ENCODE results near the gene DNAH6. TPM values are rescaled to one million over a fixed set of nuclear protein-coding genes. Genes with fewer than 3 reads are reported as not detected.
"Not testable (repeated sequence)": the region's sequence is repeated elsewhere in the genome, so short reads cannot be mapped to it uniquely, and the experiment has no call there.

DNAH6 gene
- total and polyA plus RNA-seq, 2 experiments from 2014 or later: 0.11 TPM; not detected in 1

GRCh38 chr2:84548303-84548702 is 32.0 kb downstream of the DNAH6 start:
- H3K36me3 ChIP-seq (ENCODE audit: low read depth): no peaks in the 10 kb centered on the region
- TF ChIP-seq EZH2phosphoT487 (IDR thresholded peaks at IDR 0.05; ENCODE audit: insufficient read depth, low read depth) (no peak), EZH2 (IDR thresholded peaks at IDR 0.05; ENCODE audit: insufficient read depth, poor library complexity, severe bottlenecking) (no peak)
- H3F3A ChIP-seq (ENCODE audit: insufficient read depth): no peaks in the 10 kb centered on the region
- H3K27me3 ChIP-seq (replicated peaks; ENCODE audit: insufficient read depth): no peaks in the 10 kb centered on the region
- no peaks in the 10 kb centered on the region for H3K9me3 ChIP-seq (ENCODE audit: low read depth)
- H2AFZ ChIP-seq: no peak overlapping the region
- no peak overlapping the region for H3K4me3 ChIP-seq
- H4K20me1 ChIP-seq (ENCODE audit: insufficient read depth): no peaks in the 10 kb centered on the region
- no peak overlapping the region for H3K9ac ChIP-seq
- H3K9me2 ChIP-seq (ENCODE audit: insufficient read depth): no peaks in the 10 kb centered on the region
- no peak overlapping the region for H3K27ac ChIP-seq
- no peak for DNase-seq
- H3K4me2 ChIP-seq (ENCODE audit: unreplicated experiment): no peak overlapping the region
- in situ Hi-C loops (cut with MboI): no loop called here
- H3K79me2 ChIP-seq (ENCODE audit: insufficient read depth): no peaks in the 10 kb centered on the region
- H3K4me1 ChIP-seq (ENCODE audit: insufficient read depth): no peaks in the 10 kb centered on the region
- WGBS, 2 experiments (ENCODE audit: low coverage in 1 of 2, low lambda C conversion rate in 2 of 2, missing lambda C conversion rate in 2 of 2): 25% methylated on average over 1 of the region's 1 CpG

GRCh38 chr2:84550916-84551315 is 34.6 kb downstream of the DNAH6 start:
- H3K9me2 ChIP-seq (ENCODE audit: insufficient read depth): no peaks in the 10 kb centered on the region
- no peaks in the 10 kb centered on the region for H3K4me1 ChIP-seq (ENCODE audit: insufficient read depth)
- in situ Hi-C loops (cut with MboI): no loop called here
- 31 to 33% methylated on average over 1 of the region's 1 CpG for WGBS, 2 experiments (ENCODE audit: low coverage in 1 of 2, low lambda C conversion rate in 2 of 2, missing lambda C conversion rate in 2 of 2)
- H3K36me3 ChIP-seq (ENCODE audit: low read depth): no peaks in the 10 kb centered on the region
- no peaks in the 10 kb centered on the region for H3F3A ChIP-seq (ENCODE audit: insufficient read depth)
- no peak for DNase-seq
- no peaks in the 10 kb centered on the region for H4K20me1 ChIP-seq (ENCODE audit: insufficient read depth)
- H3K79me2 ChIP-seq (ENCODE audit: insufficient read depth): no peaks in the 10 kb centered on the region
- no peak overlapping the region for H3K4me2 ChIP-seq (ENCODE audit: unreplicated experiment)
- no peak overlapping the region for H3K9ac ChIP-seq
- no peak overlapping the region for H3K4me3 ChIP-seq
- no peaks in the 10 kb centered on the region for H3K27me3 ChIP-seq (replicated peaks; ENCODE audit: insufficient read depth)
- no peaks in the 10 kb centered on the region for H3K9me3 ChIP-seq (ENCODE audit: low read depth)
- no peak overlapping the region for H3K27ac ChIP-seq
- no peak overlapping the region for H2AFZ ChIP-seq
- TF ChIP-seq EZH2phosphoT487 (IDR thresholded peaks at IDR 0.05; ENCODE audit: insufficient read depth, low read depth) (no peak), EZH2 (IDR thresholded peaks at IDR 0.05; ENCODE audit: insufficient read depth, poor library complexity, severe bottlenecking) (no peak)

DNA sequence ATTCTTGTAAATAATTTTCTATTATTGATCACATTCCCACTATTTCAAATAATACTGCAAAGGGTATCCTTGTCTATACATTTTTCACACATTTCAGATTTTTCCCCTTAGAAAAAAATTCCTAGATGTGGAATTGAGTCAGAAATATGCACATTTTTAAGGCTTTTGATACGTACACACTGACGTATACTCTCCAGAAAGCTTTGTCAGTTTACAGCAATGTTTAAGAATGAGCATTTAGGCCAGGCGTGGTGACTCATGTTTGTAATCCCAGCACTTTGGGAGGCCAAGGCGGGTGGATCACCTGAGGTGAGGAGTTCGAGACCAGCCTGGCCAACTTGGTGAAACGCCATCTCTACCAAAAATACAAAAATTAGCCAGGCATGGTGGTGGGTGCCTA is 35.2 kb downstream of the DNAH6 start:
- H3K27ac ChIP-seq; H3K36me3 ChIP-seq (ENCODE audit: low read depth); H3K79me2 ChIP-seq (ENCODE audit: insufficient read depth); H3K9ac ChIP-seq; H3K4me2 ChIP-seq (ENCODE audit: unreplicated experiment); H2AFZ ChIP-seq; H3F3A ChIP-seq (ENCODE audit: insufficient read depth); DNase-seq; H4K20me1 ChIP-seq (ENCODE audit: insufficient read depth); H3K4me3 ChIP-seq; H3K4me1 ChIP-seq (ENCODE audit: insufficient read depth); H3K9me2 ChIP-seq (ENCODE audit: insufficient read depth); H3K9me3 ChIP-seq (ENCODE audit: low read depth); H3K27me3 ChIP-seq (replicated peaks; ENCODE audit: insufficient read depth); in situ Hi-C loops (cut with MboI): not testable (repeated sequence)
- WGBS, 2 experiments (ENCODE audit: low coverage in 1 of 2, low lambda C conversion rate in 2 of 2, missing lambda C conversion rate in 2 of 2): 69 to 73% methylated on average over 6 of the region's 6 CpGs

- H3K9ac ChIP-seq: no peak overlapping the region
- no peak overlapping the region for H3K4me2 ChIP-seq (ENCODE audit: unreplicated experiment)
- no peak overlapping the region for H3K27ac ChIP-seq
- no peak overlapping the region for H2AFZ ChIP-seq
- no peaks in the 10 kb centered on the region for H3F3A ChIP-seq (ENCODE audit: insufficient read depth)
- no peaks in the 10 kb centered on the region for H3K27me3 ChIP-seq (replicated peaks; ENCODE audit: insufficient read depth)
- DNase-seq: no peak
- H3K4me3 ChIP-seq: no peak overlapping the region
- WGBS, 2 experiments (ENCODE audit: low coverage in 1 of 2, low lambda C conversion rate in 2 of 2, missing lambda C conversion rate in 2 of 2): 39 to 48% methylated on average over 3 of the region's 3 CpGs
- peaks cover 4% of the 10 kb centered on the region for H3K9me3 ChIP-seq (ENCODE audit: low read depth)
- no peak for TF ChIP-seq EZH2 (IDR thresholded peaks at IDR 0.05; ENCODE audit: insufficient read depth, poor library complexity, severe bottlenecking)
- no peak for TF ChIP-seq EZH2phosphoT487 (IDR thresholded peaks at IDR 0.05; ENCODE audit: insufficient read depth, low read depth)
- in situ Hi-C loops (cut with MboI): no loop called here
- H3K9me2 ChIP-seq (ENCODE audit: insufficient read depth): no peaks in the 10 kb centered on the region
- no peaks in the 10 kb centered on the region for H3K36me3 ChIP-seq (ENCODE audit: low read depth)
- H4K20me1 ChIP-seq (ENCODE audit: insufficient read depth): no peaks in the 10 kb centered on the region
- no peaks in the 10 kb centered on the region for H3K79me2 ChIP-seq (ENCODE audit: insufficient read depth)
- H3K4me1 ChIP-seq (ENCODE audit: insufficient read depth): no peaks in the 10 kb centered on the region
Observed at GRCh38 chr2:84556190-84556589, 39.9 kb downstream of the DNAH6 start.

DNA sequence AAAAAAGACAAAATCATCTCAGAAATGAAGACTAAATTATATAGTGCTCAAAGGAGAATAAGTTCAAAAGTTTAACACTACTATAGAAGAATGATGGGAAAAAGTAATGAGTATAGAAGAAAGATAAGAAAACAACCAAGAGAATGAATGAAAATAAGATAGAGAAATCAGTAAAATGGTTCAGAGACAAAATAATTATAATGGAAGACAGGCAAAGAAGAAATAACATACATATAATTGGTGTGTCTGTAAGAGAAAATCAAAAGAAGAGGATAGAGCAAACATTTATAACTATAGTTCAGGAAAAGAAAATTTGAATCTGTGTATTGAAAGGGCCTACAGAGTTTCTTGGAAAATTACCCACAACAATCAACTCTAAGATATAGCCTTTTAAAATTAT is 43.5 kb downstream of the DNAH6 start:
- no peak for TF ChIP-seq EZH2 (IDR thresholded peaks at IDR 0.05; ENCODE audit: insufficient read depth, poor library complexity, severe bottlenecking)
- TF ChIP-seq EZH2phosphoT487 (IDR thresholded peaks at IDR 0.05; ENCODE audit: insufficient read depth, low read depth): no peak
- Histone ChIP-seq H3K27ac (no peak overlapping the region), H3K79me2 (ENCODE audit: insufficient read depth) (no peaks in the 10 kb centered on the region), H4K20me1 (ENCODE audit: insufficient read depth) (no peaks in the 10 kb centered on the region), H3K9me2 (ENCODE audit: insufficient read depth) (no peaks in the 10 kb centered on the region), H3K36me3 (ENCODE audit: low read depth) (no peaks in the 10 kb centered on the region), H3F3A (ENCODE audit: insufficient read depth) (no peaks in the 10 kb centered on the region), H3K9me3 (ENCODE audit: low read depth) (peaks cover 4% of the 10 kb centered on the region), H3K27me3 (replicated peaks; ENCODE audit: insufficient read depth) (no peaks in the 10 kb centered on the region), H3K4me1 (ENCODE audit: insufficient read depth) (no peaks in the 10 kb centered on the region), H3K9ac (no peak overlapping the region), H3K4me2 (ENCODE audit: unreplicated experiment) (no peak overlapping the region), H2AFZ (no peak overlapping the region), H3K4me3 (no peak overlapping the region)
- no peak for DNase-seq
- in situ Hi-C loops (cut with MboI): no loop called here

Measured in GM23248 (cell line).